Esophagus squamous epithelium (tissue), 4 donors: ENCODE measurements around the gene OR5D16.

Source experiments
- CTCF ChIP-seq, 6 experiments: fragments of 450-650 bp in 4 of 6; fragments of 200-600 bp in 2 of 6; sonication (generic) in 2 of 6; IDR thresholded peaks; one replicate each; pipeline ENCODE4 v1.5.1; 2016 to 2019; ENCODE audit warnings: antibody characterized with exemption in 6 of 6, mild to moderate bottlenecking in 4 of 6, moderate library complexity in 4 of 6
- POLR2A ChIP-seq, 4 donors: fragments of 450-650 bp; IDR thresholded peaks; one replicate each; pipeline ENCODE4 v1.6.1; 2017; ENCODE audit warnings: antibody characterized with exemption in 4 of 4, mild to moderate bottlenecking in 4 of 4, moderate library complexity in 3 of 4

DNA sequence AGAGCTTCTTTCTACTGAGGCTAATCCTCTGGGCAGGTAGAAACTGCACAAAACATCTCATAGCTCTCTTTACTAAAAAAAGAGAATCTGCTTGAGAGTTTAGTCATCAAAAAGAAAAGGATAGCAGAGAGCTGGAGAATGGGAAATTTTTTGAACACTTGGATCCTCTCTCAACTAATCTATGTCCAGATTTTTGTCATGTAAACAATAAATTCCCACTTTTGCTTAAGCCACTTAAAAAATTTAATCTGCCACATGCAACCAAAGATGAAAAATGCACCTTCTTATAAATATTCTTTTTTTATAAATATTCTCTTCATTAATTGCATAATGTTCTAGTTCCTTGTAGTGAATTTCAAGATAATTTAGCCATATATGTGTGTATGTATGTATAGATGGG is 10.5 kb downstream of the OR5D16 start:
- TF ChIP-seq CTCF (IDR thresholded peaks at IDR 0.05) (no peak), POLR2A (IDR thresholded peaks at IDR 0.05) (no peak)
